Activated T-cell treated with anti-CD3 and anti-CD28 coated beads for 24 hours (primary cell): Measurements from ENCODE around the gene COA1.
A peak's percentile ranks its signal among the peaks of the same experiment; 100 is the strongest.
"Not testable (repeated sequence)": the region's sequence is repeated elsewhere in the genome, so short reads cannot be mapped to it uniquely, and the experiment has no call there.

Source experiments
- DNase-seq: peaks from one replicate; pipeline ENCODE4 v3.0.0-alpha.2; 2020; ENCODE audit warnings: low read depth

The COA1 gene

DNA sequence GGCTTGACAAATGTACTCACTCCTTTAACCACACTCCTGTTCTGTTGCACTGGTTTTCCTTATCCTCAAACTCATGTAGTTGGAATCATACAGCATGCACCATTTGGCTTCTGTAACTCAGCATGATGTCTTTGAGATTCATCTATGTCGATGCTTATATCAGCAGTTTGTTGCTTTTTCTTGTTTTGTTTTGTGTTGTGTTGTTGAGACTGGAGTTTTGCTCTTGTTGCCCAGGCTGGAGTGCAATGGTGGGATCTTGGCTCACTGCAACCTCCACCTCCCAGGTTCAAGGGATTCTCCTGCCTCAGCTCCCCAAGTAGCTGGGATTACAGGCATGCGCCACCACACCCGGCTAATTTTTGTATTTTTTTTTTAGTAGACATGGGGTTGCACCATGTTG is 101.5 kb downstream of the COA1 start:
- DNase-seq = not testable (repeated sequence)

DNA sequence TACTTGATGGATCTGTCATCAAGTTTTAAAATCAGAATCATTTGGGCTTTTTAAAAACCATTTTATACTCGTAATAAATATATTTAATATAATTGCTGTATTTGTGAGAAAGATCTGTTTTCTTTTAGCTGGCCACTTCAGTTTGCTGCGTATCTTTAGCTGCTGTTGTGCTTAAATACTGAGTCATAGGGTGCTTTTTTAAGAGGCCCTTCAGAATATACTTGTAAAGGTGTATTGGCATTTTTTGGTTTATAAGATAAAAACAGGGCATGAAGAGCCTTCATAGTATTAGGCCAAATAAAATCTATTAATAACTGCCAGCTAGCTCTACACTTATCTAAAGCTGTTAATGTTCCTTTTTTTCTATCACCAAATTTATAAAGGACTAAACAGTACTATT is 102.6 kb downstream of the COA1 start:
- no peak for DNase-seq

DNA sequence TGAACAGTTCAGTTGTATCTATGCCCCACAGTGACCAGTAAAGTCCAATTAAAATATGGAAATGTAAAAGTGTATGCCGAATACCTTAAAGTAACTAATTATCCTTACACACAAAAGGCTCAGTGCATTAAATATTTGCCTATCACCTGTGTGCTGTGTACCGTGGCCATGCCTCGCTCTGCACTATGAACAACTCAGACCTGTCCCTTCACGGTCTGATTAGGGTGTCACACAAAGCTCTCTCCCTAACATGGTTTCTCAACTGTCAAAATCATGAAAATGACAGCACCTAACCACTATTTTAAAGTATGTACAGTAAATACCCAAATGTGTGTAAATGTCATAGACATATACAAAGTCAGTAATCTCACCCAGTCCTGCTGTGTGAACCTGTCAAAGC is 103.3 kb downstream of the COA1 start:
- no peak for DNase-seq

DNA sequence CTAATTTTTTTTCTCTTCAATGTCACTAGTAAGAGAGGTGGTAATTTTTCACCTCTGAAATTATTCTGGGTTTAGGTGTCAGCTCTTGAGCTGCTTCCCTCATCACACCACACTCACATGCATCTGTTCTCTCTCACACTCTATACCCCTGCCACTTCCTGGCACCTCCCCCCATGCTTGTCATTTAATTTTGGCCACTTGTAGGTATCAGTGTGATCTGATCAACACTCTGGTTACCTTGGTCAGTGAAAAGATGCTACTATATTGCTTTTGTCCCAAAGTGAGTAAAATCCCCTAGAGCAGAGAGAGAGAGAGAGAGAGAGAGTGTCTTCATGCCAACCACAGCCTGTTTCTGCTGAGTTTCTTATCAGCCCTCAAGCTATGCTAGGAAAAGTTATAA is 103.9 kb downstream of the COA1 start:
- peak; percentile 18 for DNase-seq

DNA sequence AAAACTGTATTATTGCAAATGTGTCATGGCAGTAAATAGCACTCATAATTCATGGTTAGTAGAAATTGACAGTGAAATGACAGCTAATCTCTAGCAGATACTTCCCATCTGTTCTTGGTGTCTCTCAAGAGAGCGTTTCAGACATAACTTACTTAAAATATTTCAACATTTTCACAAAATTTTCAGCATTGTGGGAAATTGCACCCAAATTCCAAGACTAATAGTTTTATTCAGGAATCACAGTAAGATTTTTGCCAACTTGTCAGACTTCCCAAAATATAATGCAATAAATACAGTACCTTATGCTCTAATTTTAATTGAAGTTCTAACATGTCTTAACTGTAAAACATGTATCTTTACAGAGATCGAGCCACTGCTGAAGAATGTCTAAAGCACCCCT is 105.2 kb downstream of the COA1 start:
- no peak for DNase-seq

DNA sequence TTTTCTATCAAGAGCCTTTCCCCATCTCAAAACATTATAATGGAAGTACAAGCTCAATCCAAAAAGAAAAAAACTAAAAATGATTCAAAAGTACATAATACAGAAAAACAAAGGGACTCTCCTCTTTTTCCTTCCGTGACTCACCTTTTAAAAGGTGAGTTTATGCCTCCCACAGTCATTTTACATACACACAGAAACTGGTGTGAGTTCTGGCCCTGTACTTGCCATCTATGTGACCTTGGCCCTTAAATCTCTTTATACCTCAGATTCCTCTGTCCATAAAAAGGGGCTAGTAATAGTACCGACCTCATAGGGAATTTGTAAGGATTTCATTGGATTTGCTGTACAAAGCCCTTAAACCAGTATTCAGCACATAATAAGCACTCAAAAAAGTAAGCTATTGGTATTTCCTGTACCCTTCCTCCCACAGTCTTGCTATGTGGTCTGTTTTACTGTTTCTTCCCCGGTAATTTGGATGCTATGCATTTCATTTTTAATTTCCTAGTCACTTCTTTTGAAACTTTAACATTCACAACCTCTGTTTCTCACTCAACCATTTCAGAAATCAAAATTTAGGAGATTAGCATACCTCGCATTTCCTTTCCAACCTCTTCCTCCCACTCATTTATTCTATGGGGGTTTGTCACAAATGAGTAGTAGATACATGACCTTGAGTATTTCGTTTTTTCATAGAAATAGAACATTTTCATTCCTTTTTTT is 107.4 kb downstream of the COA1 start:
- no peak for DNase-seq

DNA sequence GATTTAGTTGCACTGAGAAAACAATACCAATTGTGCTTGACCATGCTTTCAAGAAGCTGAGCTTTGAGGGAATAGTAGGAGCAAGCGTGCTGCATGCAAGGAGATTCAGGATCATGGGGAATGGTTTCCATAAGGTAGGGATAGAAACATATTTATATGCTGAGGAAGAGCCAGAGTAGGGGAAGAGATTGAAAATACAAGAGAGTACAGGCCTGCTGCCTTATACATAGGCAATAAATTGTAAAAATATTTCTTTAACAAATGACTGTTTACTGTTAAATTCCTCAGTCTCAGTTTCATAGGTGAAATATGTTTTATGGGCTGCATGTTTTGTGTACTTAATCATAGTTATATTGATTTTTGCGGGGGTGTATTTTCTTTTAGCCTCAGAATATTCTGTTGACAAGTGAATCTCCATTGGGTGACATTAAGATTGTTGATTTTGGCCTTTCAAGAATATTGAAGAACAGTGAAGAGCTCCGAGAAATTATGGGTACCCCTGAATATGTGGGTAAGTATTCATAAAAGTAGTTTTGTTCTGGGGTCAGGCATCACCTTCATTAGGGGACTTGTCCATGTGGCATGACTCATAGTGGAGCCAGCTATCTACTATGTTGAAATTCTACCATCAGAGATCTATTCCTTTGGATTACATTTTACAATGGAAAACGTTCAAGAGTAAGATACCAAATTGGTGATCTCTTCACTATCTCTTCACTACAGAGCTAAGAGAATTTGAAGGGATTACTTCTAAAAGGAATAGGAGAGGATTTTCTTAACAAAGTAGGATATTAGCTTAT is 109.9 kb downstream of the COA1 start:
- DNase-seq = no peak

DNA sequence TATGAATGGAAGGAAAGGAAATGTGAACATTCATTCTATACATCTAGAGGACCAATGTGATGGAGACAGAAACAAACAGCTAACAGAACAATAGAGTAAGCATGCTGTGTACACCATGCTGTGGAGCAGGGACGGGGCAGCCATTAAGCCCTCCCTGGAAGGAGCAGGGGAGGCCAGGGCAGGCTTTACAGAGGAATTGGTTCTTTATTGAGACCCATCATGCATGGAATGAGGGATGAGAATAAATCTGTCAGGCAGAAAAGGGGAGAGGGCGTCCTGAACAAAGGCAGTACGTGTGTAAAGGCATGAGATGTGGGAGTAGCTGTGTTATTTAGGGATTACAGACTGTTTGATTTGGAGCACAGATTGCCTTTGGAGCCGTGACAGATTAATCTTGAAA is 111.2 kb downstream of the COA1 start:
- DNase-seq = no peak

DNA sequence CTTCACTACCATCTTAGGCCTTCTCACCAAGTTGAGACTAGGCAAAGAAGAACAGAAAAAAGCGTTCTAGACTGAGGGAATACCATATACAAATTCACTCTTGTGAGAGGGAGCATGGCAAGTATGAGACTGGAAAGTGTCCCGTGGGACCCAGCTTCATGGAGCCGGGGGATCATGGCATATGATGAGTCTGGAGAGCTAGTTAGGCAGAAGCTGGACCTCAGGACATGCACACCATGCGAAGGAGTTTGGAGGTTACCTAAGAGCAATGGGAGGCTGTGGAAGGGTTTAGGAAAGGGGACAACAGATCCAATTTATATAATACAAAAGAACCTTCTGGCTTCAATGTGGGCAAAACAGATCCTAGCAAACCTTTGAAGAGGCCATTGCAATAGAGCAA is 112.3 kb downstream of the COA1 start:
- no peak for DNase-seq

DNA sequence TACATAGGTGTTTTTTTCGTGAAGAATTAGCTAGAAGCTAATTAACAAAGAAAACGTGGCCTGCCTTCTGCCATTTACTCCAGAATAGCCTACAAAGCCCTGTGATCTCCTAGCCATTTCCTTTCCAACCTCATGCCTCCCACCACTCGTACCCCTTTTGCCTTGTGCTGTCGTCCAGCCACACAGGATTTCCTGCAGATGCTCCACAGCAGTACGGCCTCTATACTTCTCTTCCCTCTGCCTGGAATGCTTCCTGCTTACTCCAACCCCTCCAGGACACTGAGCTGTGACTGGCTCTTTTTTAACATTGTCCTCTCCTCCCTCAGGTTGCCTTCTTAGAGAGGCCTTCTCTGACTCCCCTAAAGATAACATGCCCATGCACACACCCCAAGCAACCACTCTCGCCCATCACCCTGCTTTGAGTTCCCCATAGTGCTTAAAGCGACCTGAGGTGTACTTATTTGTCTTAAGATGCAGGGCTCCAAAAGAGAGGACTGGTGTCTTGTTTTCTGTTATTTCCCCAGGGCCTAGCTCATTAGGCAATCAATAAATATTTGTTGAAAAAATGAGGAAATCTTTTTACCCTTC is 113.7 kb downstream of the COA1 start:
- DNase-seq = no peak

DNA sequence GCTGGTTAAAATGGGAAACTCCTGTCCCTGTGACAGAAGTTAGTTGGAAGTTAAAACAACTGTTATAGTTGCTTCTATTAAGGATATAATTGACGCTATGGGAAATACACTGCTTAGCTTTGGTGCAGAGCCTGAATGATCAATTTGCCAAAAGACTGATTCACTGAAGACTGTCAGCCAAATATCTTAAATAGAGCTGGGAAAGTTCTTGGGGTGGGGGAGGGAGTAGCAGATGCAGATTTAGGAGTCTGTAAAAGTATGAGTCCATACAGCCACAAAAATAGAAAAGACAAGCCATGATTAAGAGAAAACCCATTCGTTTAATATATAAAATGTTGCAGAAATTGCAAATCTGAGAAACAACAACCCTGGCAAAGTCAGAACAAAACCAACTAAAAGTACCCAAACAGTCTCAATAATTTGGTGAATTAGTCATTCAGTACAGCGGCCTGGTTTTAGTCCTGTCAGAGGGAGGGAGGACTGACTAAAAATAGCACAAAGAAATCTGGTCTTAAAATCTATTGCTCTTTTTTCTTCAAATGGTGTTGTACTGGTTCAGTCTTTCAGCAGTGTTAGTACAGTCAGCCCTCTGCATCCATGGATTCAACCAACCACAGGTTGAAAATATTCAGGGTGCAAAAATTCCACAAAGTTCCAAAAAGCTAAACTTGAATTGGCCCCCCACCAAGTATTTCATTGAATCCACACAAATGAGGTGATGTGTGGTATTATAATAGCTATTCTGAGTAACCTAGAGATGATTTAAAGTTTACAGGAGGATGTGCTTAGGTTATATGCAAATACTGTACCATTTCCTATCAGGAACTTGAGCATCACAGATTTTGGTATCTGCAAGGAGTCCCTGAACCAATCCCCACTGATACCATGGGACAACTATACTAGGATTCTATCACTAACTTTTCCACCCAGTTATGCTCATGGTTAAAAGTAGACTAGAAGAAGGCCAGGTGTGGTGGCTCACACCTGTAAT is 116.4 kb downstream of the COA1 start:
- peak; percentile 20 for DNase-seq

DNA sequence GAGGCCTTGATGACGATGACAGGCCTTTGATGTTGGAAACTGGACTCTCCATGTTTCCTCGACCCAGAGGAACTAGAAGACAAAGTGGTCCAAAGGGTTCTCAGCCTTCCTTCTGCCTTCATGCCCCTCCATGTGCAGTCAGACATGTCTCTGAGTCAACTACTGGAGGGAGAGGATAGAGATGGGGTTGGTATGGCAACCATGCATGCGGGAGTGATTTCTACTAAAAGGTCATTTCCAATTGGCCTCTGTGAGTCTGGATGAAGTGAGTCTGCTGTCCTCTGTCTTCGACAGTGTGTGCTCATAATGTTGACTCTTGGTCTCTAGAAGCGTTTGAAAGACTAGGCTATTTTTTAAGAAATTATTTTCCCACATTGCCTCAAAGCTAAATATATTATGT is 117.2 kb downstream of the COA1 start:
- DNase-seq = no peak

DNA sequence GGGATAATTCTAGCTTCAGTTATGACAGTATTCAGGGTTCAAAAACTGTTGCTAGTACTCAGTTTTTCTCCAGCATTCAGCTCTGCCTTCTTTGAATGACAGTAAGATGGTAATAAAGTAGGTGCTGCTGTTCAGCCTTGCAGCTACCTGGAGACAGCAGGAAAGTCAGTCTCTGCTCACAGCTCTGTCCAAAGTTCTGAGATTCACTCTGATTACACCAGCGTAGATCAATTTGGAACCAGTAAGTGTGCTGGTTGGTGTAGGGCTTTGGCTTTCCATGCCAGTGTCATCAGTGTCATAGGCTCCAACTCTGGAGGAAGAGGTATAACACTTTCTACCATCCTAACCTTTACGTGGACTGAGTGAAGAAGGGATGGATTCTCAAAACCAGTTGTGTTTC is 120.2 kb downstream of the COA1 start:
- DNase-seq = no peak

DNA sequence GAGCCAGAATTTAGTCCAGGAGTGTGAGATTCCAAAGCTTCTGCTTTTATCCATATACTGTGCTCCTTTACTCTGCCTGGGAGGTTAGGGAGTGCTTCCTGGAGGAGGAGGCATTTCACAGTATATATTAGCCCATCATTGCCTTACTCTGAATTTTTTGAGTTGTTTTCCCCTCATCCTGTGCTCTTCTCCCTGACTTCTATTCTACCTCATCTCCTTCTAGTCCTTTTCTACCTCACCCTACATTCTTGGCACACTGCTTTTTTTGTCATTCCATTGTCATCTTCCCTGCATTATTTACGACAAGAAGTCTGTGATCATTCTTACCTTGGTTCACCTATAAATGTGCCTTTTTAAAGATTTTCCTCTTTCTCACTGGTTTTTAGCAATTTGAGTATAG is 125.1 kb downstream of the COA1 start:
- DNase-seq = no peak

DNA sequence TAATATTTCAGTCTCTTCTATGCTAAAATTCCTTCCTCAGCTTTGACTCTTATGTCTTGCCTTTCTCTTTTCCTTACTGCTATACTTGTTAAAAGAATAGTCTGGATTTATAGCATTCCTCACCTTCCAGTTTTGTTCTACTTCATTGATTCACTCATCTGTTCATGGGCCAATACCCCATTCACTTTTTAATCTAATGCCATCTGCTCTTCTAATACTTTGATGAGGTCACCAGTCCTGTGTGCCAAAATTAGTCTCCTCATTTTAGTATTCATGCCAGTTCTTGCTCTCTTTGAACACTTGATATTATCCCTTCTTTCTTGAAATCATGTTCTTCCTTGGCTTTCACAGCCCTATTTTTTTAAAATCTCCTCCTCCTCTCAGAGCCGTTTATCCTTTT is 127.1 kb downstream of the COA1 start:
- no peak for DNase-seq

DNA sequence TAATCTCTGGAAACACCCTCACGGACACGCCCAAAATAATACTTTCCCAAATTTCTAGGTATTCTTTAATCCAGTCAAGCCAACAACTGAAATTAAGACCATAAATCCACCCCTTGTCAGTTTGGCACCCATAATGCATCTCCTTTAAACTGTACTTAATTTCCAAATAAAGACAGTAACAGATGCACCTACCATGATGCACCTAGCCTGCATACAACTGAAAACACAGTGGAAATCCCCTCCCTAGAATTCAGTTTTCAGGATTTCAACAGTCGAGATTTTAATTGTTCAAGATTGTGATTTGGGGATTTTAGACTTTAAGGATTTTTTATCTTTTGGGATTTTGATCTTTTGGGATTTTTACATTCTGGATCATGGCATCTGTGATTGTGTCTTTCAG is 129.3 kb downstream of the COA1 start:
- DNase-seq = no peak

DNA sequence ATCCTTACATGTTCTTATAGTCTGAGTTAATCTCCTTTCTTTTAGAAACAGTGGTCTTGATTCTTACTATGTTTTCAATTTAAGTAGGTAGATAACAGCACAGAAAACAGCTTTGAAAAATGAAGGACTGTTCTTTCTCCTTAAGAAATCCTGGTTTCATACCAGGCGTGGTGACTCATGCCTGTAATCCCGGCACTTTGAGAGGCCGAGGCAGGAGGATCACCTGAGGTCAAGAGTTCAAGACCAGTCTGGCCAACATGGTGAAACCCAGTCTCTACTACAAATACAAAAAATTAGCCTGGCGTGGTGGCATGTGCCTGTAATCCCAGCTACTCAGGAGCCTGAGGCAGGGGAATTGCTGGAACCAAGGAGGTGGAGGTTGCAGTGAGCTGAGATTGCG is 132.9 kb downstream of the COA1 start:
- not testable (repeated sequence) for DNase-seq

DNA sequence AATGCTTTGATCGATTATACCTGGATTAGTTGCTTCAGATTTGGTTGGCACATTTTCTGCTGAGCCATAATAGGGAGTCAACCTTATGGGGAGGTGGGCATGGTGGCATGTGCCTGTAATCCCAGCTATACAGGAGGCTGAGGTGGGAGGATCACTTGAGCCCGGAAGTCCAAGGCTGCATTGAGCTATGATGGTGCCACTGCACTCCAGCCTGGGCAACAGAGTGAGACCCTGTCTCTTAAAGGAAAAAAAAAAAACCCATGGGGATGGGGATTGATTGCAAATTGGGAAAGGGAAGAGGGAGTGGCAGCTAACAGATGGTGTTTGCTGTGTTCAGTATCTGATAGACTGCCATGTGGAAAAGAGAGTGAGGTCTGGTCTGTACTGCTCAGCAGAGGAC is 135.3 kb downstream of the COA1 start:
- no peak for DNase-seq

DNA sequence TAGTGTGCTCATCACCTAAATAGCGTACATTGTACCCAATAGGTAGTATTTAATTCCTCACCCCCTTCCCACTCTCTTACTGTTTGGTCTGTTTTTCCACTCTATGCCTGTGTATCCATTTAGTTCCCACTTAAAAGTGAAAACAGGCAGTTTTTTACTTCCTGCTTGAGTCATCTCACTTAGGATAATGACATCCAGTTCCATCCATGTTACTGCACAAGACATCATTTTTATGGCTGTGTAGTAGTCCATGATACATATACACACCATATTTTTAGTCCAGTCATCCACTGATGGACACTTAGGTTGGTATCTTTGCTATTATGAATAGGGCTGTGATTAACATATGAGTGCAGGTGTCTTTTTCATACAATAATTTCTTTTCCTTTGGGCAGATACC is 136.3 kb downstream of the COA1 start:
- DNase-seq = no peak

DNA sequence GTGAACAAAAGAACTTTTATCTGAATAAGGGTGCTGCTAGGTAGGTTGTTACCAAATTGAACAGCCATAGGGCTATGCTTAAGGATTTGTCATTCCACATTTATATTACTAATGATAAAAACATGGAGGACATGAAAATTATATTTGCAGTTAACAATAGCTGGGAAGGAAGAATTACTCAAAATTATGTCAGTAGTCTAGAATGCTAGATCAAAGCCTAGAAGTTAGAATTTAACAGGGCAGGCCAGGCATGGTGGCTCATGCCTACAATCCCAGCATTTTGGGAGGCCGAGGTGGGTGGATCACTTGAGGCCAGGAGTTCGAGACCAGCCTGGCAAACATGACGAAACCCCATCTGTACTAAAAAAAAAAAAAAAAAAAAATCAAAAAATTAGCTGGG is 137.0 kb downstream of the COA1 start:
- no peak for DNase-seq

DNA sequence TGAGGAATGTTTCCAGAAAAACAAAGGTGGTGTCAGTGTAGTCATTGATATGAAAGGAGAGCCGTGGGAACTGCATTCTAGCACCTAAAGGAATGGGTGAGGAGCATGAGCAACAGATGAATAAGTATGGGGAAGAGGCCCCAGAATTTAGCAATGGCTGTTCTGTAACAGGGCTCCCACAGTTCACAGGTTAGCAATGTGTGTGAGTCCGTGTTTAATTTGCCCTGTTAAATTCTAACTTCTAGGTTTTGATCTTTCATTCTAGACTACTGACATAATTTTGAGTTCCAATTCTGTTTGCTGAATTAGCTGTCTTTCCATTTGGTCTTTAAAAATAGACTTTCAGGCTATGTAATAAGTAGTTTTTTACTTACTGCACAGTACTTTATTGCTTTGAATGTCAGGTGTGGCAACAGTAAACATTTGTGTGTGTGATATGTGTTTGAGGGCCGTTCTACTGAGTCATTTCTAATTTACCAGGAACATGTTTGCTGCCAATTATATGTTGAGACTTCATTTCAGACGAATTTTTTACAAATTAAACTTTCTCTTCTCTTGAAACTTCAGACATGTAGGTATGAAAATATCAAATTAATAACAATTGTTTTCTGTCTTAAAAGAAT is 137.7 kb downstream of the COA1 start:
- DNase-seq = no peak
